Vagina (tissue), 2 donors: Measurements from ENCODE around the gene FAM181A.

ENCODE experiments used
- POLR2A ChIP-seq, 2 donors: fragments of 450-650 bp; IDR thresholded peaks; one replicate each; pipeline ENCODE4 v1.6.1; 2017; ENCODE audit warnings: antibody characterized with exemption in 2 of 2, mild to moderate bottlenecking in 2 of 2, moderate library complexity in 2 of 2
- TF ChIP-seq, protein P1 (sequence below), 3 experiments: fragments of 450-650 bp in 2 of 3; fragments of 200-600 bp in 1 of 3; sonication (generic) in 1 of 3; IDR thresholded peaks; one replicate each; pipeline ENCODE4 v1.5.1; 2017 to 2019; ENCODE audit warnings: antibody characterized with exemption in 3 of 3, mild to moderate bottlenecking in 2 of 3, moderate library complexity in 2 of 3

DNA sequence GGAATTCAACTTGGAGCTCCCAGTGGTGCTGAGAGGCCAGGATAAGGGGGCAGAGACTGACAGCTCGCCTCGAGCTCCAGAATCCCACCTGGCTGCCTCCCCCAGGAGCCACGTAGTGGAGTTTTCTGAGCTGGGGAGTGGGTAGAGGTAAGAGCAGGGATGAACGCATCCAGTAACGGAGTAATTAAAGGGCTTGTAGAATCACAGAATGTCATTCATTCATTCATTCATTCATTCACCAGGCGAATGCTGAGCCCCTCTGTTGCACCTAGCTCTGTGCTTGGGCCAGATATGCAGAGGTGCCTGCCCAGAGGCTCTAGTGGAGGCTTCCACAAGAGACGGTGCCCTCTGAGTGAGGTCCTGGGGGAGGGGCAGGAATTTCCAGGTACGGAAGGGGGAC is 8.1 kb downstream of the FAM181A start:
- TF ChIP-seq, protein P1, sequence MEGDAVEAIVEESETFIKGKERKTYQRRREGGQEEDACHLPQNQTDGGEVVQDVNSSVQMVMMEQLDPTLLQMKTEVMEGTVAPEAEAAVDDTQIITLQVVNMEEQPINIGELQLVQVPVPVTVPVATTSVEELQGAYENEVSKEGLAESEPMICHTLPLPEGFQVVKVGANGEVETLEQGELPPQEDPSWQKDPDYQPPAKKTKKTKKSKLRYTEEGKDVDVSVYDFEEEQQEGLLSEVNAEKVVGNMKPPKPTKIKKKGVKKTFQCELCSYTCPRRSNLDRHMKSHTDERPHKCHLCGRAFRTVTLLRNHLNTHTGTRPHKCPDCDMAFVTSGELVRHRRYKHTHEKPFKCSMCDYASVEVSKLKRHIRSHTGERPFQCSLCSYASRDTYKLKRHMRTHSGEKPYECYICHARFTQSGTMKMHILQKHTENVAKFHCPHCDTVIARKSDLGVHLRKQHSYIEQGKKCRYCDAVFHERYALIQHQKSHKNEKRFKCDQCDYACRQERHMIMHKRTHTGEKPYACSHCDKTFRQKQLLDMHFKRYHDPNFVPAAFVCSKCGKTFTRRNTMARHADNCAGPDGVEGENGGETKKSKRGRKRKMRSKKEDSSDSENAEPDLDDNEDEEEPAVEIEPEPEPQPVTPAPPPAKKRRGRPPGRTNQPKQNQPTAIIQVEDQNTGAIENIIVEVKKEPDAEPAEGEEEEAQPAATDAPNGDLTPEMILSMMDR (IDR thresholded peaks at IDR 0.05): no peak
- no peak for TF ChIP-seq POLR2A (IDR thresholded peaks at IDR 0.05)
